Mesenchymal stem cell (in vitro differentiated cells and primary cell): ENCODE data around the gene SETD7.

Experiments
- DNase-seq: peaks from one replicate; pipeline ENCODE4 v3.0.0-alpha.2; 2013
- H2AFZ ChIP-seq: one replicate; pipeline ENCODE4 v1.6.1; 2013; ENCODE audit warnings: low read depth, mild to moderate bottlenecking, control low read depth, inconsistent platforms, low read length, moderate library complexity
- H2AK5ac ChIP-seq: 2 replicates; pipeline ENCODE4 v1.6.1; 2013; ENCODE audit warnings: low read length, moderate library complexity, mild to moderate bottlenecking, inconsistent platforms; ENCODE audit not compliant: severe bottlenecking
- H2BK120ac ChIP-seq: one replicate; pipeline ENCODE4 v1.6.1; 2013; ENCODE audit warnings: low read depth, mild to moderate bottlenecking, inconsistent platforms, low read length, moderate library complexity
- H2BK12ac ChIP-seq, 2 experiments: one replicate each; pipeline ENCODE4 v1.6.1; 2013; ENCODE audit warnings: inconsistent platforms in 2 of 2, low read length in 2 of 2, mild to moderate bottlenecking in 2 of 2, moderate library complexity in 2 of 2, control low read depth in 1 of 2
- H2BK15ac ChIP-seq: one replicate; pipeline ENCODE4 v1.6.1; 2013; ENCODE audit warnings: mild to moderate bottlenecking, low read depth, inconsistent platforms; ENCODE audit not compliant: poor library complexity, severe bottlenecking
- H2BK5ac ChIP-seq: 2 replicates; pipeline ENCODE4 v1.6.1; 2013; ENCODE audit warnings: low read depth, mild to moderate bottlenecking, low read length, control low read depth, inconsistent platforms; ENCODE audit not compliant: poor library complexity, severe bottlenecking
- H3K14ac ChIP-seq, 2 experiments: one replicate each; pipeline ENCODE4 v1.6.1; 2013; ENCODE audit warnings: inconsistent platforms in 2 of 2, low read length in 2 of 2, control low read depth in 1 of 2, mild to moderate bottlenecking in 1 of 2, moderate library complexity in 1 of 2
- H3K18ac ChIP-seq, 2 experiments: one replicate each; pipeline ENCODE4 v1.6.1; 2013; ENCODE audit warnings: inconsistent platforms in 2 of 2, low read length in 2 of 2, control low read depth in 1 of 2, low read depth in 1 of 2, mild to moderate bottlenecking in 1 of 2
- H3K23ac ChIP-seq, 2 experiments: one replicate each; pipeline ENCODE4 v1.6.1; 2013; ENCODE audit warnings: inconsistent platforms in 2 of 2, low read length in 2 of 2, mild to moderate bottlenecking in 2 of 2, moderate library complexity in 2 of 2, control low read depth in 1 of 2
- H3K27ac ChIP-seq: 2 replicates; pipeline ENCODE4 v1.5.1; 2013; ENCODE audit warnings: mild to moderate bottlenecking, moderate library complexity, low read length, control low read depth, inconsistent platforms; ENCODE audit not compliant: poor library complexity, severe bottlenecking
- H3K27me3 ChIP-seq, 2 experiments: 2 replicates each; pipeline versions ENCODE4 v1.6.1 to v1.7.0; 2013; ENCODE audit warnings: low read length in 2 of 2, mild to moderate bottlenecking in 2 of 2, moderate library complexity in 2 of 2, control low read depth in 1 of 2, inconsistent platforms in 1 of 2; ENCODE audit not compliant: control insufficient read depth in 1 of 2, insufficient read depth in 1 of 2
- H3K36me3 ChIP-seq, 2 experiments: 2 replicates each; pipeline versions ENCODE4 v1.6.1 to v1.7.0; 2013; ENCODE audit warnings: low read length in 2 of 2, control low read depth in 1 of 2, inconsistent platforms in 1 of 2, low read depth in 1 of 2, mild to moderate bottlenecking in 1 of 2; ENCODE audit not compliant: insufficient read depth in 2 of 2, control insufficient read depth in 1 of 2
- H3K4ac ChIP-seq, 2 experiments: one replicate each; pipeline ENCODE4 v1.6.1; 2013; ENCODE audit warnings: inconsistent platforms in 2 of 2, low read length in 2 of 2, mild to moderate bottlenecking in 2 of 2, moderate library complexity in 2 of 2, control low read depth in 1 of 2, low read depth in 1 of 2
- H3K4me1 ChIP-seq: 2 replicates; pipeline ENCODE4 v1.6.1; 2013; ENCODE audit warnings: low read depth, low read length, control low read depth; ENCODE audit not compliant: control insufficient read depth, insufficient read depth
- H3K4me2 ChIP-seq: 2 replicates; pipeline ENCODE4 v1.6.1; 2013; ENCODE audit warnings: low read length, mild to moderate bottlenecking, inconsistent platforms; ENCODE audit not compliant: poor library complexity, severe bottlenecking
- H3K4me3 ChIP-seq, 2 experiments: 2 replicates each; pipeline versions ENCODE4 v1.5.1 to v1.7.0; 2013; ENCODE audit warnings: low read length in 2 of 2, mild to moderate bottlenecking in 2 of 2, control low read depth in 1 of 2, low read depth in 1 of 2; ENCODE audit not compliant: insufficient read depth in 1 of 2
- H3K79me1 ChIP-seq: replicated peaks from 2 replicates; pipeline ENCODE4 v1.6.1; 2013; ENCODE audit warnings: mild to moderate bottlenecking, control low read depth, low read length, inconsistent platforms; ENCODE audit not compliant: poor library complexity, severe bottlenecking
- H3K9ac ChIP-seq: 2 replicates; pipeline ENCODE4 v1.7.0; 2013; ENCODE audit warnings: mild to moderate bottlenecking, low read length, moderate library complexity
- H3K9me3 ChIP-seq: 2 replicates; pipeline ENCODE4 v1.7.0; 2013; ENCODE audit warnings: mild to moderate bottlenecking, low read length; ENCODE audit not compliant: control insufficient read depth
- H4K8ac ChIP-seq: one replicate; pipeline ENCODE4 v1.6.1; 2013; ENCODE audit warnings: inconsistent platforms, mild to moderate bottlenecking, low read length, moderate library complexity
- H4K91ac ChIP-seq: one replicate; pipeline ENCODE4 v1.6.1; 2013; ENCODE audit warnings: mild to moderate bottlenecking, low read length, inconsistent platforms
- WGBS: methylation state at CpG from one replicate; pipeline ENCODE4 v1.1.7; 2013; ENCODE audit warnings: mixed read lengths; 5-methylcytosine and 5-hydroxymethylcytosine counted together

SETD7 gene

DNA sequence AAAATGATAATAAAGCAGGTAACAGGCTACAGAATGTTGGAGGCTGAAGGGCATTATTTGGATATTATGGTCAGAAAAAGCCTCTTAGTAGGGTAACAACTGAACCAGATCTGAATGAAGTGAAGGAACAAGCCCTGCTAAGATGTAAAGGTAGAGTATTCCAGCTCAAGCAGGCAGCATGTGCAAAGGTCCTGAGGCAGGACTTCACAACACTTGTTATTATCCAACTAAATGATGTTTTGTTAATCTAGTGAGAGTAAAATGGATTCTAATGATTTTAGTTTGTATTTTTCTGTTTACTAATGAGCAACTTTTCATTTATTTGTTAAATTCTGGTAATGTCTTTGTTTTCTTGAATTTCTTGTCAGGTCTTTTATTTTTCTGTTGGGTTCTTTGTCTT is 66.4 kb downstream of the SETD7 start:
- Histone ChIP-seq H4K8ac (no peak overlapping the region), H3K4me3 (no peak overlapping the region), H2BK15ac (no peak overlapping the region), H3K14ac (no peak overlapping the region), H3K4me1 (no peaks in the 10 kb centered on the region), H3K27me3 (no peaks in the 10 kb centered on the region), H3K18ac (no peak overlapping the region), H2AFZ (no peak overlapping the region), H2BK12ac (no peak overlapping the region), H3K27ac (no peak overlapping the region), H2AK5ac (no peak overlapping the region), H2BK5ac (no peak overlapping the region), H3K4me2 (no peak overlapping the region), H3K9me3 (peaks cover 3% of the 10 kb centered on the region), H3K36me3 (no peaks in the 10 kb centered on the region), H3K23ac (no peak overlapping the region), H3K9ac (no peak overlapping the region), H3K4ac (no peak overlapping the region), H4K91ac (no peak overlapping the region), H2BK120ac (no peak overlapping the region), H3K79me1 (no peaks in the 10 kb centered on the region)
- no peak for DNase-seq

GRCh38 chr4:139488442-139488841 is 67.6 kb downstream of the SETD7 start:
- Histone ChIP-seq H3K18ac (no peak overlapping the region), H3K9ac (no peak overlapping the region), H3K14ac (no peak overlapping the region), H3K27ac (no peak overlapping the region), H4K8ac (no peak overlapping the region), H2BK15ac (no peak overlapping the region), H3K27me3 (no peaks in the 10 kb centered on the region), H3K4me3 (no peak overlapping the region), H3K4me2 (no peak overlapping the region), H3K36me3 (no peaks in the 10 kb centered on the region), H3K79me1 (no peaks in the 10 kb centered on the region), H3K4ac (no peak overlapping the region), H2BK120ac (no peak overlapping the region), H4K91ac (no peak overlapping the region), H2AK5ac (peak overlapping the region; percentile 39), H2BK12ac (no peak overlapping the region), H3K23ac (no peak overlapping the region), H2AFZ (no peak overlapping the region), H3K4me1 (no peaks in the 10 kb centered on the region), H3K9me3 (no peaks in the 10 kb centered on the region), H2BK5ac (no peak overlapping the region)
- 43% methylated on average over 1 of the region's 3 CpGs for WGBS
- no peak for DNase-seq

DNA sequence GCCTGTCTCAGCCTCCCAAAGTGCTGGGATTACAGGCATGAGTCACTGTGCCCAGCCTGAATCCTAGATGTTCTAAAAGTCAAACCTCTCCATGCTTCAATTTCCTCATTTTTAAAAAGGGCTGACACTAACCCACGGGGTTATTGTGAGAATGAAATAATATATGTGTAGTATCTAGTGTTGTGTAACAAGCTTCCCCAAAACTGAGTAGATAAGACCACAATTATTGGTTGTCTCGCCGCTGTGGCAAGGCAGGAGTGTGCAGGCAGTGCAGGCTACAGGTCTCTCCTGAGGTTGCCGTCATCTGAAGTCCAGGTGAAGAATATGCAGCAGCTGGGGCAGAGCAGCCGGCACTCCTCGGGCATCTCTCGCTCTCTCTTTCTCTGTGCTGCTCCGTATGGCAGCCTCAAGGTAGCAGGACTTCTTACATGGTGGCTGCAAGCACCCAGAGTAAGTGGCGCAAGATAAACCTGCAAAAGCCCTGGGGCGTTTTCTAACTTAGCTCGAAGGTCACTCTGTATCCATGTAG is 71.2 kb downstream of the SETD7 start:
- 97% methylated on average over 11 of the region's 11 CpGs for WGBS

GRCh38 chr4:139483000-139483399 is 73.0 kb downstream of the SETD7 start:
- no peak overlapping the region for H2AFZ ChIP-seq
- DNase-seq = no peak
- 96% methylated on average over 3 of the region's 3 CpGs for WGBS

More for the DNA sequence above, 71.2 kb downstream of the SETD7 start:
- Histone ChIP-seq H3K9ac (no peak overlapping the region), H2BK15ac (no peak overlapping the region), H3K4me1 (no peaks in the 10 kb centered on the region), H3K9me3 (no peaks in the 10 kb centered on the region), H2BK120ac (no peak overlapping the region), H2BK12ac (no peak overlapping the region), H3K4me2 (no peak overlapping the region), H2BK5ac (no peak overlapping the region), H4K8ac (no peak overlapping the region), H3K79me1 (peaks cover 4% of the 10 kb centered on the region), H3K27me3 (no peaks in the 10 kb centered on the region), H3K18ac (no peak overlapping the region), H2AFZ (no peak overlapping the region), H3K14ac (no peak overlapping the region), H3K23ac (peak overlapping the region in 1 of 2 experiments; percentile 23), H4K91ac (no peak overlapping the region), H3K36me3 (peaks cover 0 to 7% of the 10 kb centered on the region in 2 experiments), H3K4ac (no peak overlapping the region), H3K27ac (no peak overlapping the region), H3K4me3 (no peak overlapping the region), H2AK5ac (no peak overlapping the region)
- no peak for DNase-seq

More at GRCh38 chr4:139483000-139483399, 73.0 kb downstream of the SETD7 start:
- Histone ChIP-seq H2BK5ac (no peak overlapping the region), H2AK5ac (no peak overlapping the region), H3K4me1 (no peaks in the 10 kb centered on the region), H3K4me3 (no peak overlapping the region), H3K9ac (no peak overlapping the region), H3K4ac (no peak overlapping the region), H3K27ac (no peak overlapping the region), H2BK15ac (no peak overlapping the region), H3K23ac (no peak overlapping the region), H3K9me3 (no peaks in the 10 kb centered on the region), H3K27me3 (no peaks in the 10 kb centered on the region), H3K18ac (no peak overlapping the region), H3K79me1 (peaks cover 7% of the 10 kb centered on the region), H4K91ac (no peak overlapping the region), H3K36me3 (peaks cover 0 to 11% of the 10 kb centered on the region in 2 experiments), H2BK12ac (no peak overlapping the region), H2BK120ac (no peak overlapping the region), H3K14ac (no peak overlapping the region), H3K4me2 (no peak overlapping the region), H4K8ac (no peak overlapping the region)
